GM19324 (cell line): ENCODE results near the gene LYZL4.

Experiments
- ATAC-seq: cut with Tn5 transposase; IDR thresholded peaks from one replicate; pipeline ENCODE4 v1.9.1; 2021; ENCODE audit warnings: mild to moderate bottlenecking, moderate library complexity; ENCODE audit not compliant: unreplicated experiment, low FRiP score

The LYZL4 gene

GRCh38 chr3:42381551-42382082, 28.8 kb downstream of the LYZL4 start:
- ATAC-seq, result no peak

GRCh38 chr3:42377681-42378080, 32.7 kb downstream of the LYZL4 start:
- ATAC-seq, result no peak

DNA sequence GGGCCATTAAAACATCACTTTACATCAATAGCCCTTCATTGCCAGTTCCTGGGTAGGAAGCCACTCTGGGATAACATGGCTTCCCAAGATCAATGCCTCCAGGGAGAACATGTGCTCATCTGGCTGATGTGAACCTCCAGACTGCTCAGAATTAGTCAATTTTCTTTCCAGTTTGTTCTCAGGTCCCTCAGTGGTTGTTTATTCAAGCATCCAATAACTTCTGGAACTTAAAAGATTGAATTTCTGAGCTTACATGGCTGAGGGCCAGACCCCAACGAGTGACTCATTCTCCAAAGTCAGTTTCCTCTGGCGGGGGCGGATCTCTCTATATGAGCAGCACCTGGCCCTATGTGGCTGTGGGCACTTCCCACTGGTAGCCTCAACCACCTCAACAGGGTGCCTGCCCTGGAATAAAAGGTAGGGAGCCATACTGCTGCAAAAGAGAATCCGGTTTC, 34.0 kb downstream of the LYZL4 start:
- ATAC-seq, result no peak

GRCh38 chr3:42375121-42375800, 35.1 kb downstream of the LYZL4 start:
- ATAC-seq, result no peak

DNA sequence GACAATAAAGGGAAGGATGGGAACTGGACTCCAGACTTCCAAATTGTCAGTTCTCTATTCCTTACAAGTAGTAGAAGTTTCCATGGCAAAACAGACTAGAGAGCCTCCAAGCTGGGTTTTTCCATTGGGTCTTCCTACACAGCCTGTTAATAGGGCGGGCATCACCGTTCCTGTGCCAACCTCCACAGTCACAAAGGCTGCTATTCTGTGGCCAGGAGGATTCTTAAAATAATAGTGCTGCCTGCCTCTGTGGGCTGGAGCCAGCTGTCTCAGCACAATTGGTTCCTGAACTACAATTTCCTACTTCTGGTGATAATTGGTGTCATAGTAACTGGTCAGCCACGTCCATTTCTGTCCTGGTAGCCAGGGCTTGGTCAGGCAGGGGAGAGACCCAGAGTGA, 38.6 kb downstream of the LYZL4 start:
- ATAC-seq, result no peak

DNA sequence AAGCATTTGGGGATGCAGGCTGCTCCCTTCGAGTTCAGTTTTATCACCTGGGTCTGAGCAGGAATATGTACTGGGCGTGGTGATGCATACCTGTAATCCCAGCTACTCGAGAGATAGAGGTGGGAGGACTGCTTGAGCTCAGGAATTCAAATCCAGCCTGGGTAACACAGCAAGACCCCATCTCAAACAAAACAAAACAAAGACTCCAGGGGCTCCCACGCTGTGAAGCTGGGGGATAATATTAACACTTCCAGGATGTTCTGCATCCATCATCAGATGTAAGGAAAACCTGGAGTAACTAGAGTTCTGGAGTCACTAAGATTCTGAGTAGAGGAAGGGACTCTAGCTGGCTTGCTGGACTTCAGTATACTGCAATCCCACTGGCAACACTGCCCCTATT, 40.6 kb downstream of the LYZL4 start:
- no peak for ATAC-seq

DNA sequence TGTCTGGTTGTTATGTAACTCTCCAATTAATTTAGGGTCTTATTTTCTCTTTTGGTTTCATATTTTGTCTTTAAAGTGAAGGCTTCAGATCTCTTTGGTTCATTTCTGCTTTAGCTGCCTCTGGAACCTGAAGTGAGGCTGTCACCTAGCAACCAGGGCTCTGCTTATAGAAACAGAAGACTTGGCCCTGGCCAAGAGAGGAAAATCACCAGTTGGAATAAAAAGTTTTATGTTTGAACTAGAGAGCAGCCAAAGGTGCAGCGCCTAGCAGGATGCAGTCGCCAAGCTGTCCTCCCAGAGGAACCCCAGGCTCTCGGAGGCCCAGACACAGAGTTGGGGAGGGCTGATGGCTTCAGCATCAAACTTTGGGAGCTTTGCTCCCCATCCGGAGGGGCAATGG, 41.1 kb downstream of the LYZL4 start:
- ATAC-seq, result no peak

GRCh38 chr3:42368861-42369260, 41.5 kb downstream of the LYZL4 start:
- ATAC-seq, result no peak

GRCh38 chr3:42367903-42368302, 42.5 kb downstream of the LYZL4 start:
- ATAC-seq, result no peak

GRCh38 chr3:42366550-42366949, 43.9 kb downstream of the LYZL4 start:
- ATAC-seq, result no peak

DNA sequence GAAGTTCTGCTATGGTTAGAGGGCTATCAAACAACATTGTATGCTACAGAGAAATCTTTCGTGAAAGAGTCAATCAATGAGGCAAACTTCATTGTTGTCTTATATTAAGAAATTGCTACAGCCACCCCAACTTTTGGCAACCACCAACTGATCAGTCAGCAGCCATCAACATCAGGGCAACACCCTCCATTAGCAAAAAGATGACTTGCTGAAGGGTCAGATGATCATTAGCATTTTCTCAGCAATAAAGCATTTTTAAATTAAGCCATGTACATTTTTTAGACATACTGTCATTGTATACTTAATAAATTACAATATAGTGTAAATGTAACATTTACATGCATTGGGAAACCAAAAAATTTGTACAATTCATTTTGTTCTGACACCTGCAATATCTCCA, 53.1 kb downstream of the LYZL4 start:
- ATAC-seq, result no peak

- ATAC-seq, result no peak
Observed at GRCh38 chr3:42355612-42356011, 54.8 kb downstream of the LYZL4 start.

DNA sequence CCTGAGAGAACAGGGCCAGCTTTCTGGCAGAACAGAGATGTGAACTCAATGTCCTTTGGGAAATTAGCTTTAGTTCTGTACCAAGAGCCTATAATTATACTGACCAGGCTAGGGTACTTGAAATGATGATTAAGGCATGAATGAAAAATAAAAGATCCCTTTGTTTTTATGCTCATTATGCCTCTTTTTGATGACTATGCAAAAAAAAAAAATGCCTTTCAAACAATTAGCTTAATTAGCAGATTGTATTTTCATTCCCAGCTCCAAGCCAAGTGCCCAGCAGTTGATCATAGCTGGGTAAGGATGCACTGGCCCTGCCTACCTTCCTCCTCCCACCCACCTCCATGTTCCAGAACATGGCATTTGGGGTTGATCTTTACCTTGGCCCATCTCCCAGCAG, 56.8 kb downstream of the LYZL4 start:
- ATAC-seq, result no peak

DNA sequence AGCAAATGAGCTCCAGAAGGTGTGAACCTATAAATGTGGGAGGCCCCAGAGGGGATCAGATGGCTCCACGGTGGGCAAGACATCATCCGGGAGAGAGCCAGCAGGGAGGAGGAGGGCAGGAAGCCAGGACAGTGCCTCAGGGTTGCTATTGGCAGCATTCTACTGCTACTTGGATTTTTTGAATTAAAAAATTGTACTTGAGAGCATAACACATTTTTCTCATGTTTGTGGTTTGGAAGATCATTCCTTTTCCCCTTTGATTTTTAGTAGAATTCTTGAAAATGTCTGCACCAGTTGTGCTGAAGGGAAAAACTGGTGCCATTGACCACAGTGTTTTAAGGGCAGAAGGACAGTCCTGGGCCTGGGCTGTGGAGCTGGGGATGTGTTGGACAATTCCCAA, 59.2 kb downstream of the LYZL4 start:
- ATAC-seq, result no peak

GRCh38 chr3:42349765-42350594, 60.4 kb downstream of the LYZL4 start:
- ATAC-seq, result no peak

DNA sequence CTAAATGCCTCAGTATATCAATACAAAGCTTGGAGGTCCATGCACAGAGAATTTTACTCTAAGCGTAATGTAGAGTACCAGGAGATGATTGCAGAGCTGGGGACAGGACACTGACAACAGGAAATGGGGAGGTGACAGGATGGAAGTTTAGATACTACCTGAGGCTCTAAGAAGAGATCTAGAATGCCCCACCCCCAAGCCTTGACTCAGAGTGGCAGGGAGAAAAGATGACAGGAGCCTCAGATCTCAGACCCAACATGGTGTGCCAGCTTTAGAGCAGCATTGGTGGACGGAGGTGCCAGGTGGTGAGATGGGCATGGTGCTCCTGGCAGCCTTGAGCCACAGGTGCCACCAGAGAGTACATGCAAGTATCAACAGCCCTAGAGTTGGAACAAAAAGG, 62.5 kb downstream of the LYZL4 start:
- no peak for ATAC-seq
